Measurements from ENCODE around the gene TLCD3B.
A peak's percentile ranks its signal among the peaks of the same experiment; 100 is the strongest.

The TLCD3B gene, protein sequence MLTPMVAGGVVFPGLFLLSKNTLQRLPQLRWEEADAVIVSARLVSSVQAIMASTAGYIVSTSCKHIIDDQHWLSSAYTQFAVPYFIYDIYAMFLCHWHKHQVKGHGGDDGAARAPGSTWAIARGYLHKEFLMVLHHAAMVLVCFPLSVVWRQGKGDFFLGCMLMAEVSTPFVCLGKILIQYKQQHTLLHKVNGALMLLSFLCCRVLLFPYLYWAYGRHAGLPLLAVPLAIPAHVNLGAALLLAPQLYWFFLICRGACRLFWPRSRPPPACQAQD

DNA sequence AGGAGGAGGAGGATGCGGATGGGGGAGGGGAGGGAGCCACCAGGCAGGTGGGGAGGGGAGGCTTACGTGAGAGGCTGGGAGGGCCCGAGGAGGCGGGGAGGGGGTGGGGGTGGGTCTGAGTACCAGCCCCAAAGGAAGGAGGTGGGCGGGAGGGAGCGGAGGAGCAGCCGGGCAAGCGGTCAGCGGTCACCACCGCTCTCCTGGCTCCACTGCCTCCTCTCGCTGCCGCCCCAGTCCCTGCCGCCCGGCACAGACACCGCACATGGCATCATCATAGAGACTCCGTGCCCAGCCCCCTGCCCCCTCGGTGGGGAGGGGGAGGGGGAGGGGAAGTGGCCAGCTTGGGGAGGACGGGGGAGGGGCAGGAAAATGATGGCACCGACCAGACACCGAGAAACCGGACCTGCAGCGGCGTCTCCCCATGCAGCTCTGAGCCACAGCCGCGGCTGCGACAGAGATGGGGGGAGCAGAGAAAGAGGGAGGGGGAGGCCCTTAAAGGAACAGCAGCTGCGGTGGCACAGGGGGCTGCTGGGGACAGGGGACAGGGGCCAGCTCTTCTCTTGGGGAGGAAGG, at the start of gene TLCD3B:
TSS of gene TLCD3B (minus strand) at position 431 of the 573 bp plus-strand sequence. CDS start 744 bp downstream, outside the sequence.
- TF ChIP-seq GATA1 (IDR thresholded peaks at IDR 0.05; ENCODE audit: low read depth, low read length) = no peak
- no peak for TF ChIP-seq POLR2A (IDR thresholded peaks at IDR 0.05; ENCODE audit: low read length)
- no peak for DNase-seq

DNA sequence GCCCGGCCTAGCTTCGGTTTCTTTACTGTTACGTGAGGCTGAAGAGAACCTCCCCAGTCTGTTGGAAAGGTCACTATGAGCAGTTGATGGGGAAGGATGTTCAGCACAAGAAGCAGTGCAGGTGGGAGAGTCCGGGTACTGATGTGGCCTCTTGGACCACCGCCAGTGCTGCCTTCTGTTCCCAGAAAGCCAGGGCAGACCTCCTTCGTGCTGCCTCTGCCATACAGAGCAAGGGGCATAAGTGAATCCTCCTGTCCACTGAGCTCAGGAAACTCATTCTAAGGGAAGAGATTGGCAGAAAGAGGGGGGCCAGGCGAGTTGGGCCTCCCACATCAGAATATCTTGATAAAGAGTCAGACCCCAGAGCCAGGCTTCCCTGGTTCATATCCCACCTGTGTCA, 48.4 kb upstream of the TLCD3B start:
- DNase-seq = no peak
- no peak for TF ChIP-seq POLR2A (IDR thresholded peaks at IDR 0.05; ENCODE audit: low read length)
- no peak for TF ChIP-seq GATA1 (IDR thresholded peaks at IDR 0.05; ENCODE audit: low read depth, low read length)

DNA sequence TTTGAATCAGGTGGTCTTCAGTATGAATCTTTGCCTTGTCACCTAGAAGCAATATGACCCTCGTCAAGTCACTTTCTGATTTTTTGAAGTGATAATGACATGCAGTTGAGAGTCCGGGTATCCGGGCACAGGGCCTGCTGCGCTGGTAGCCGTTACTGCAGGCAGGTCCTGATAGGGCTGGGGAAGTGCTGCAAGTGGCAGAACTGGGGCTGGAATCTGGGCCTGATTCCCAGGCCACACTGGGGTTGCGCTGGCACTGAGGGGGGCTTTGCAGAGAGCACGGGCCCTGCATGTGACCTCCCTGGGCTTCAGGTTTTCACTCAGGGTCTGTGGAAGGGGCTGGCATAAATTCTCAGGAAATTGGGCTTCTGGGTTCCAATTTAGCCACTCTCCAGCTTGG, 47.7 kb upstream of the TLCD3B start:
- no peak for DNase-seq
- TF ChIP-seq GATA1 (IDR thresholded peaks at IDR 0.05; ENCODE audit: low read depth, low read length) (no peak), POLR2A (IDR thresholded peaks at IDR 0.05; ENCODE audit: low read length) (no peak)

DNA sequence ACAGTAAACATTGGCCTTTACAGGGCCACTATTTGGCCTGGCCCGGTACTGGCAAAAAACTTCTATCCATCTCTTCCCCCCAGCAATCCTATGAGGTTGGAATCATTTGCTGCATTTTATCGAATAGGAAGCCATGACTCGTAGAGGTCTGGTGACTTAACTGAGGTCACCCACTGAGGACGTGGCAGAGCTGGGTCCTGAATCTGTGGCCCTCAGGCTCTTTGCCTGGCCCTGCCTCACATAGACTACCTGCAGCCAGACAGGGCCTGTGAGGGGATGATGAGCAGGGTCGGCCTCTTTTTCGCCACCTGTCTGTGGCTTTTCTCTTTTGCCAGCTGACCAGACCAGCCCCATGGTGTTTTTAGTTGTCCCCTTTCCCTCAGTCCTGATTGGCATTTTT, 46.6 kb upstream of the TLCD3B start:
- no peak for DNase-seq
- no peak for TF ChIP-seq POLR2A (IDR thresholded peaks at IDR 0.05; ENCODE audit: low read length)
- no peak for TF ChIP-seq GATA1 (IDR thresholded peaks at IDR 0.05; ENCODE audit: low read depth, low read length)

DNA sequence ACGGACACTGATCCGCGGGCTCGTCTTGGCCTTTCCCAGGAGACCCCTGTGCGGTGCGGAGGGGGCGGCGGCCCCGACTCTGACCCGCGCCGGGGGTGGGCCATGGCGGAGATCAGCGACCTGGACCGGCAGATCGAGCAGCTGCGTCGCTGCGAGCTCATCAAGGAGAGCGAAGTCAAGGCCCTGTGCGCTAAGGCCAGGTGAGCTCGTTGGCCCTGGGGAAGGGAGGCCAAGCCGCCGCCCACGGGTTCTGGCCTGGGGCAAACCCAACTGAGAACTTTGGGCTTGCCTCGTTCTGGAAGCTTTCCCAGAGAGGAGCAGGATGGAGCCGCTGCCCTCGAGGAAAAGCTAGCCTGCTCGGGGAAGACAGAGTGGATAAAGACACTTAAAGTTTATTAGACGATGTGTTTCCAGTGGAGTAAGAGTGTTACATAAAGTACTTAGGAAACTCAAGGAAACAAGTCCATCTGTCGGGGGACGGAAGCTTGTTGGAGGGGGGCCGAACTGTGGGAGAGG, 45.3 kb upstream of the TLCD3B start:
- DNase-seq = peak in 1 of 2 experiments; percentile 73
- TF ChIP-seq POLR2A (IDR thresholded peaks at IDR 0.05; ENCODE audit: low read length) = no peak
- no peak for TF ChIP-seq GATA1 (IDR thresholded peaks at IDR 0.05; ENCODE audit: low read depth, low read length)

DNA sequence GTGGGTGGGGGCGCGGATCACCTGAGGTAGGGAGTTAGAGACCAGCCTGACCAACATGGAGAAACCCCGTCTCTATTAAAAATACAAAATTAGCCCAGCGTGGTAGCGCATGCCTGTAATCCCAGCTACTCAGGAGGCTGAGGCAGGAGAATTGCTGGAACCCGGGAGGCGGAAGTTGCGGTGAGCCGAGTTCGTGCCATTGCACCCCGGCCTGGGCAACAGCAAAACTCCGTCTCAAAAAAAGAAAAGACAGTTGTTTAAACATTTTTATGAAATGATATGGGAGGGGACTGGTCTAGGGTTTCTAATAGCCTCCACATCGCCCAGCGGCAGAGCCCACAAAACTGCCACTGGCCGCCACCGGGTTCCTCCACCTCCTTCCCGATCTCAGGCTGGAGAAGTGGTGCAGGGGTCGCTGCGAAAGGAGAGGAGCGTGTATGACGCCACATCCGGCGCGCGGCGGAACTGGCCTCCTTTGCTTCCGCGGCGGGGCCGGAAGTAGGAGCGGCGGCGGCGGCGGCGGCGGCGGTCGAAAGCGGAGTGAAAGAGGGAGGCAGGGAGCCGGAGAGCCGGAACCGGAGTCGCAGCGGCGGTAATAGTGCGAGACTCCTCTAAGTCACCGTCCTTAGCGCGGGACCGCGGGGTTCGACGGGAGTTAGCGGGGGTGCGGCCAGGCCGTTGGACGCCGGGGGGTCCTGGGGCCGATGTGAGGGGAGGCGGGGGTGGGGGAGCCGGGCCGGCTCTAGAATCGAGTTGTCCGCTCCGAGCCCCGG, 44.6 kb upstream of the TLCD3B start, which contains the start of gene PPP4C:
TSS of gene PPP4C (plus strand) at position 492 of the 773 bp plus-strand sequence. CDS start 384 bp downstream, outside the sequence.
- TF ChIP-seq POLR2A (IDR thresholded peaks at IDR 0.05; ENCODE audit: low read length) (peak; percentile 88), GATA1 (IDR thresholded peaks at IDR 0.05; ENCODE audit: low read depth, low read length) (no peak)
- peak; percentile 94 to 95 for DNase-seq

DNA sequence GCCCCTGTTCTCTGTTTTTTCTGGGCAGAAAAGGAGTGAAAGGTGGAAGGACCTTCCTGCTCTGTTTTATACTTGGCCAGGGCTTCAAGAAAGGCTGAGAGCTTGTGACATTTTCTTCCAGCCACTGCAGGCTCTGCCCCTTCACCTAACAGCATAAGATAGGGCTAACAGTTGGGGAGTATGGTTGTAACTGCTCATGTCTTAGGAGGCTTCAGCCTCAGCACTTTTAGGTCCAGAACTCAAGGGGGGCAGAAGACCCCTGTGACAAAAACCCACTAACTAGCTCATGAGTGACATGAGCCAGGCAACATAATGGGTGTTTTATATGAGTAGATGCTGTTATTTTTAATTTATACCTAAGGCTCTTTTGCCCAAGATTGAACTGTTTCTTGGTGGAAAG, 39.4 kb upstream of the TLCD3B start:
- no peak for DNase-seq

DNA sequence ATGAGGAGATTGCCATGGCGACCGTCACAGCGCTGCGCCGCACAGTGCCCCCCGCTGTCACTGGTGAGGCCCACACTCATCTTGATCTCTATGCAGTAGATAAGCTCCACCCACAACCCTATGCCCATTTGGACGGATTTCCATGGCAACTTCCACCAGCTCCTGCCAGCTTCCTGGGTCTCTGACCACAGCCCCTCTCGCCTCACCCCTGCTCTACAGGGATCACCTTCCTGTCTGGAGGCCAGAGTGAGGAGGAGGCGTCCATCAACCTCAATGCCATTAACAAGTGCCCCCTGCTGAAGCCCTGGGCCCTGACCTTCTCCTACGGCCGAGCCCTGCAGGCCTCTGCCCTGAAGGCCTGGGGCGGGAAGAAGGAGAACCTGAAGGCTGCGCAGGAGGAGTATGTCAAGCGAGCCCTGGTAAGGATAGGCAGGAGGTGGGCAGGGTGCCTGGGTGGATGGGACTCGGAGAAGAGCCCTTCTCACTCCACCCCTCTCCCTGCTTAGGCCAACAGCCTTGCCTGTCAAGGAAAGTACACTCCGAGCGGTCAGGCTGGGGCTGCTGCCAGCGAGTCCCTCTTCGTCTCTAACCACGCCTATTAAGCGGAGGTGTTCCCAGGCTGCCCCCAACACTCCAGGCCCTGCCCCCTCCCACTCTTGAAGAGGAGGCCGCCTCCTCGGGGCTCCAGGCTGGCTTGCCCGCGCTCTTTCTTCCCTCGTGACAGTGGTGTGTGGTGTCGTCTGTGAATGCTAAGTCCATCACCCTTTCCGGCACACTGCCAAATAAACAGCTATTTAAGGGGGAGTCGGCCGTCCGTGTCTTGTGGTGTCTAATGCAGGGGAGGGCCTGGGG, 38.8 kb upstream of the TLCD3B start:
- DNase-seq = no peak
- no peak for TF ChIP-seq POLR2A (IDR thresholded peaks at IDR 0.05; ENCODE audit: low read length)
- no peak for TF ChIP-seq GATA1 (IDR thresholded peaks at IDR 0.05; ENCODE audit: low read depth, low read length)

More for the DNA sequence above, 39.4 kb upstream of the TLCD3B start:
- TF ChIP-seq POLR2A (IDR thresholded peaks at IDR 0.05; ENCODE audit: low read length) = no peak
- TF ChIP-seq GATA1 (IDR thresholded peaks at IDR 0.05; ENCODE audit: low read depth, low read length) = no peak

DNA sequence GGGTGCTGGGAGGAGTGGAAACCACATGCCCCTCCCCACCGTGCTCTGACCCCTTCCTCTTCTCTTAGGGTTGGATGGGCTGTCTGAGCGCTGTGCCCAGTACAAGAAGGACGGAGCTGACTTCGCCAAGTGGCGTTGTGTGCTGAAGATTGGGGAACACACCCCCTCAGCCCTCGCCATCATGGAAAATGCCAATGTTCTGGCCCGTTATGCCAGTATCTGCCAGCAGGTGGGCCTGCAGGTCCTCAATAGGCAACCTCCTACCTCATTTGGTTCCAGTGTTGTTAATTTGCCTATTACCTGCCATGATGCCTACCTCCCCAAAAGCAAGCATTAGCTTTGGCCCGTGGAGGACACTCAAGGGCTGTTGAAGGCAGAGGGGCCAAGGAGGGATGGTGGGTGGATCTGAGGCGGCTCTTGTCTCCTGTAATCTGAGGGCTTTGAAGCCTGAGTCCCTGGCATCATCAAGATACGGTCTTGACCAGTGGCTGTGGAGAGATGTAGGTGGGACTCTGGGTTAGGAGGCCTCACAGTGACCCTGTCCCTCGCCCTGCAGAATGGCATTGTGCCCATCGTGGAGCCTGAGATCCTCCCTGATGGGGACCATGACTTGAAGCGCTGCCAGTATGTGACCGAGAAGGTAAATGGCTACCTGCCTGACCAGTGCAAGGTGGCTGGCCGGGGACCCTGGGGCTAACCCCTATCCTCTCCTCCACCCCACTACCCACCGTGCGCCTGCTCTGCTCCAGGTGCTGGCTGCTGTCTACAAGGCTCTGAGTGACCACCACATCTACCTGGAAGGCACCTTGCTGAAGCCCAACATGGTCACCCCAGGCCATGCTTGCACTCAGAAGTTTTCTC, 37.9 kb upstream of the TLCD3B start:
- DNase-seq = peak in 1 of 2 experiments; percentile 65
- TF ChIP-seq GATA1 (IDR thresholded peaks at IDR 0.05; ENCODE audit: low read depth, low read length) (no peak), POLR2A (IDR thresholded peaks at IDR 0.05; ENCODE audit: low read length) (no peak)

DNA sequence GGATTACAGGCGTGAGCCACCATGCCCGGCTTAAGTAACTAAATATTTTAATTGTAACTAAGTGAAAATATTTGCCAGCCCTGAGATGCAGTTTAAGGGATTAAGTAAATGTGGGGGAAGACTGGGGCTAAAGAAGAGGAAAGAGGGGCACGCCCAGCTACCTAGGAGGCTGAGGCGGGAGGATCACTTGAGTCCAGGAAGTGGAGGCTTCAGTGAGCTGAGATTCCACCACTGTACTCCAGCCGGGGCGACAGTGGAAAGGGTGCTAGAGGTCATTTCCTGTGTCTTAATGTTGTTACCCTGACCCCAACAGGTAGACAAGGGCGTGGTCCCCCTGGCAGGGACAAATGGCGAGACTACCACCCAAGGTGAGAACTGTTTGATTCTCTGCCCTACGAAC, 37.3 kb upstream of the TLCD3B start:
- no peak for TF ChIP-seq POLR2A (IDR thresholded peaks at IDR 0.05; ENCODE audit: low read length)
- TF ChIP-seq GATA1 (IDR thresholded peaks at IDR 0.05; ENCODE audit: low read depth, low read length) = no peak
- DNase-seq = no peak

DNA sequence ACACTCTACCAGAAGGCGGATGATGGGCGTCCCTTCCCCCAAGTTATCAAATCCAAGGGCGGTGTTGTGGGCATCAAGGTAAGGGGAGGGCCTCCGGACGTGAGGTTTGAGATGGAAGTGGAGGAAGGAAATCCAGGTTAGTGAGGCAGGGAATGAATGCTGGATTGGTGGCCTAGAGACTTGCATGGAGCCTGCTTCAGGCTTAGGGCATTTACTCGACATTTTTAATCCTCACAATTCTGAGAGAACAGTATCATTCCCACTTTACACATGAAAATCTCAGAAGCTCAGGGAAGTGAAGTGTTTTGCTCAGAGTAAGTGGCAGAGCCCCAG, 36.5 kb upstream of the TLCD3B start:
- no peak for TF ChIP-seq POLR2A (IDR thresholded peaks at IDR 0.05; ENCODE audit: low read length)
- no peak for TF ChIP-seq GATA1 (IDR thresholded peaks at IDR 0.05; ENCODE audit: low read depth, low read length)
- DNase-seq = no peak

DNA sequence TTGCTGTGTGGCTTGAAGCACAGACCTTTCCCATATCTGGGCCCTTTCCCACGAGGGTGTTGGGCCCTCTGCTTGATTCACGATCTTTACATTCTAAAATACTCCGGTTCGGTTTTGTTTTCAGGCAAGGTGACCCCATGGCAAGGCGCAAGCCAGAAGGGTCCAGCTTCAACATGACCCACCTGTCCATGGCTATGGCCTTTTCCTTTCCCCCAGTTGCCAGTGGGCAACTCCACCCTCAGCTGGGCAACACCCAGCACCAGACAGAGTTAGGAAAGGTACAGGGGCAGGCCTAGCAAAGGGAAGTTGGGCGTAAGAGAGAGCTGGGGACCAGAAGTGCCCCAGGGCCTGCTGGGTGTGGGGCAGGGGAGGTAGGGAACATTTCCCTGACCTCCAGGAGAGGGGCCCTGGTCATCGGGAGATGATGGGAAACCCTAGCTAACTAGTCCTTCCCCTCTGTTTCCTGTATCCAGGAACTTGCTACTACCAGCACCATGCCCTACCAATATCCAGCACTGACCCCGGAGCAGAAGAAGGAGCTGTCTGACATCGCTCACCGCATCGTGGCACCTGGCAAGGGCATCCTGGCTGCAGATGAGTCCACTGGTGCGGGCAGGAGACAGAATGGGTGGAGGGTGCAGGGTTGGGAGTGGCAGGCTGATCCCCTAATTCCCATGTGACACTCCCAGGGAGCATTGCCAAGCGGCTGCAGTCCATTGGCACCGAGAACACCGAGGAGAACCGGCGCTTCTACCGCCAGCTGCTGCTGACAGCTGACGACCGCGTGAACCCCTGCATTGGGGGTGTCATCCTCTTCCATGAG, 35.9 kb upstream of the TLCD3B start:
- no peak for TF ChIP-seq GATA1 (IDR thresholded peaks at IDR 0.05; ENCODE audit: low read depth, low read length)
- no peak for DNase-seq

All from erythroblast (primary cell).